GM12872 (cell line): ENCODE results near the gene TIMM23.

Experiments
- TF ChIP-seq, protein P1 (sequence below): IDR thresholded peaks from 3 replicates; pipeline ENCODE4 v1.5.1; 2011; ENCODE audit warnings: low read depth, mild to moderate bottlenecking, low read length, moderate library complexity; ENCODE audit not compliant: insufficient read depth

The TIMM23 gene

DNA sequence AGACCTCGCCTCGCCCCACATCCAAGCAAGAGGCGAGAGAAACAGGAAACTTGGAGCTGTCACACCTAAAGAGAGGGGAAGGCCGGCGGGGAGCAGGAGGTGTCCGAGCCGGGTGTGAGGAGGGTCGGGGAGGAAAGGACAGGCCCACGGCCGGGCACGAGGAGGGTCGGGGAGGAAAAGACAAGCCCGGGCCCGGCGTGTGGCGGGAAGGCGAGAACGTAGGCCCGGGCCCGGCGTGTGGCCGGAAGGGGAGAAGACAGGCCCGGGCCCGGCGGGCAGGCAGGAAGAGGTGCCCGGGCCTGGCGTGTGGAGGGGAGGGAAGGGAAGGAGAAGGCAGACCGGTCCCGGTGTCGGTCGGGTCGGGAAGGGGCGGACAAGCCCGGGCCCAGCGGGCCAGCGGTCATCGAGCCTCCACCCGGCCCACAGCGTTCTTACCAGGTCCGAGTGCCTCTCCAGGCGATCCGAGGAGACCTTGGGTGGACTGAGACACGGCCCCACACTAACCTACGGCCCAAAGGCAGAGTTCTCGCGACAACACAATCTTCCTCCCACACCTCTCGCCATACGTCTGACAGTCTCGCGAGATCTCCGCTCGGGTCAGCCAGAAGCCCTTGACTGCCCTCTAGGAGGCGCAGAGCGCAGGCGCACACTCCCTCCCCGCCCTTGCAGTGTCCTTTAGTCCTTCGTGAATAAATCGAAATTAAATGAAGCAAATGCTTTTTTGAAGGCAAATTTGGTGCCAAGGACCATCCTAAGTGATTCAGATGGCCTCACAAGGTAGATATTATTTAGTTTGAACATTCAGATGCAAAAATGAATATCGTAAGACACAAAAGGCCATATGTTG is 58.0 kb downstream of the TIMM23 start, which contains the start of gene NCOA4:
Gene NCOA4 (minus strand): TSS at position 533 of the 847 bp plus-strand sequence. CDS start 13,943 bp downstream, outside the sequence.
- TF ChIP-seq, protein P1, sequence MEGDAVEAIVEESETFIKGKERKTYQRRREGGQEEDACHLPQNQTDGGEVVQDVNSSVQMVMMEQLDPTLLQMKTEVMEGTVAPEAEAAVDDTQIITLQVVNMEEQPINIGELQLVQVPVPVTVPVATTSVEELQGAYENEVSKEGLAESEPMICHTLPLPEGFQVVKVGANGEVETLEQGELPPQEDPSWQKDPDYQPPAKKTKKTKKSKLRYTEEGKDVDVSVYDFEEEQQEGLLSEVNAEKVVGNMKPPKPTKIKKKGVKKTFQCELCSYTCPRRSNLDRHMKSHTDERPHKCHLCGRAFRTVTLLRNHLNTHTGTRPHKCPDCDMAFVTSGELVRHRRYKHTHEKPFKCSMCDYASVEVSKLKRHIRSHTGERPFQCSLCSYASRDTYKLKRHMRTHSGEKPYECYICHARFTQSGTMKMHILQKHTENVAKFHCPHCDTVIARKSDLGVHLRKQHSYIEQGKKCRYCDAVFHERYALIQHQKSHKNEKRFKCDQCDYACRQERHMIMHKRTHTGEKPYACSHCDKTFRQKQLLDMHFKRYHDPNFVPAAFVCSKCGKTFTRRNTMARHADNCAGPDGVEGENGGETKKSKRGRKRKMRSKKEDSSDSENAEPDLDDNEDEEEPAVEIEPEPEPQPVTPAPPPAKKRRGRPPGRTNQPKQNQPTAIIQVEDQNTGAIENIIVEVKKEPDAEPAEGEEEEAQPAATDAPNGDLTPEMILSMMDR, result peak; percentile 86

GRCh38 chr10:46031648-46032532 is 59.6 kb downstream of the TIMM23 start:
- TF ChIP-seq, protein P1, result no peak

DNA sequence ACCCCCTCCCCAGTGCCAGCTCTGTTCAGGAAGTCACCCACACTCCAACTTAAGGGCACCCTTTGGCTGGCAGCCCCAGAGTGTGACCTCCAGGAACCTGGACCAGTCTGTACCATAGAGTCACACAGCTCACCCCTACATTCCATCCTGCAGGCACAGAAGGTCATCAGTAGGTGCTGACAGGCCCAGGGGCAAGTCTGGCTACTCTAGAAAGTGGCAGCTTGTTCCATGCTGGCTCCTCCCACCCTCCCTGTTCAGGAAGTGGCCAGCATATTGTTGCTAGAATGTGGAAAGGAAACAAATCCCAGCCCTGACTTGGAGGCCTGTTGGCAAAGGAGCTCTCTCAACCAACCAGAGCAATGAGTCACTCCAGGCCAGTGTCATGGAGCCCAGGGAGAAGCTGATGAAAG is 61.3 kb downstream of the TIMM23 start:
- TF ChIP-seq, protein P1, result no peak

- TF ChIP-seq, protein P1, result no peak
Measured at GRCh38 chr10:46035923-46036849, 63.9 kb downstream of the TIMM23 start.

DNA sequence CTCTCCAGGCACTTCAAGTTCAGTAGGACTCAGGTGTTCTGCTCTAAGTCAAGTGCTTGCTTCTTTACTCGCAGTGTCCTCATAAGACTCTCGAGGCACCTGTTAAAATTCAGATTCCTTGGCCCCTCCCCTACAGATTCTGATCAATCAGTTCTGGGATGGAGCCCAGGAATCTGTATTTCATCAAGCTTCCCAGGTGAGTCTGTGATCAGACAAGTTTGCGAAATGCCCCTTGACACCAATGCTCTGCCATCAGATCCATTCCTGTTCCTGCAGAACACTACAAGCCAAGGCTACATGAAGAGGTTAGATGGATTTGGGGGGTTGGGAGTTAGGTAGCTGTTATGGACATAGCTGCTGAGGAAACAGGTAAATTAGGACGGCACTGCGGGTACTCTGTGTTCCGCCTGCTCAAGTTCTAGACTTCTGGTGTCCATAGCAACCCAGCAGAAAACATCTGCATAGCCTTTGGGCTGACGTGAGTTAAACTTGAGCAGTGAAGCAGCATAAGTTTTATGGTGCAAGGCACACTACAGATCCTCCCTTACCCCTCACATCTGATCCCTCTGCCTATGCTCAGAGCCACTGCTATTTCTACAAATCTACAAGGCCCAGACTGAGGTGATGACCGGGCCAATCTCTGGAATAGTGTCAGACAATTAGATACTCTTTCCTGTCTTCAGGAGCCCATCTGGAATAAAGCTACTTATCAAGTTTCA is 65.0 kb downstream of the TIMM23 start:
- TF ChIP-seq, protein P1, result no peak

DNA sequence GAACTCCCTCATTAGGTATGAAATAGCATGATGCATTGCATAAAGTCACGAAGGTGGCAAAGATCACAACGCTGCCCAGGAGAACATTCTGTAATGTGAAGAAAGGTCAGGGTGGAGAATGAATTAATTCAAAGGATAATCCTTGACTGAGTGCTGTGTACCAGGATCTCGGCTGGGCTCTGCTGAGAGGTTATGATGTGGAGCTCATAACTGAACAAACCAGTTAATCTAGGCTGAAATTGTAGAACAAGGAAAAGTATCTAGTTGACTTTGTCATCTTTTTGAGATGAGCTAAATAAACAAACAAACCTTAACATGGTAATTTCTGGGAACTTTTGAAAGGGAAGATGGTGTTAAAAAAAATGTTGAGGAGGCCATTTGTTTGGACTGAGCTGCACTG is 67.7 kb downstream of the TIMM23 start:
- TF ChIP-seq, protein P1, result no peak
